GM10266 (cell line): ENCODE results near the gene MTFR2.

Experiments
- DNase-seq: peaks from one replicate; pipeline ENCODE4 v3.0.0; 2012; ENCODE audit errors: extremely low spot score
- CTCF ChIP-seq: IDR thresholded peaks from 2 replicates; pipeline ENCODE4 v1.5.1; 2012; ENCODE audit warnings: mild to moderate bottlenecking, low read depth; ENCODE audit not compliant: control insufficient read depth, insufficient read depth; ENCODE audit errors: missing control alignments

Gene MTFR2

GRCh38 chr6:136249811-136250685 lies at the start of gene MTFR2:
MTFR2 (minus strand) TSS chr6:136250311; CDS start chr6:136249099, 1,212 bp downstream.
- TF ChIP-seq CTCF = no peak
- DNase-seq = peak; percentile 93

- TF ChIP-seq CTCF = no peak
- DNase-seq = no peak
These were observed 44.5 kb upstream of the MTFR2 start for GRCh38 chr6:136294621-136295020.

GRCh38 chr6:136290410-136291010 lies 40.4 kb upstream of the MTFR2 start:
- TF ChIP-seq CTCF = no peak
- peak; percentile 27 for DNase-seq

GRCh38 chr6:136289579-136290409 lies 39.7 kb upstream of the MTFR2 start, which contains the start of gene BCLAF1:
BCLAF1 (minus strand) TSS chr6:136289846; CDS start chr6:136279866, 9,980 bp downstream.
- DNase-seq = peak; percentile 91
- no peak for TF ChIP-seq CTCF

GRCh38 chr6:136289327-136289578 lies 39.1 kb upstream of the MTFR2 start:
- TF ChIP-seq CTCF = no peak
- peak; percentile 77 for DNase-seq

GRCh38 chr6:136288566-136289326 lies 38.6 kb upstream of the MTFR2 start:
- TF ChIP-seq CTCF = no peak
- peak; percentile 23 for DNase-seq
